Mucosa of stomach (tissue), 1 donor: ENCODE measurements around the gene DNM1L.
"Not testable (repeated sequence)": the region's sequence is repeated elsewhere in the genome, so short reads cannot be mapped to it uniquely, and the experiment has no call there.

Source experiments
- H3K27me3 ChIP-seq: one replicate; pipeline ENCODE4 v1.7.0; 2013; ENCODE audit warnings: mild to moderate bottlenecking, low read length; ENCODE audit not compliant: control insufficient read depth, insufficient read depth
- H3K36me3 ChIP-seq: one replicate; pipeline ENCODE4 v1.7.0; 2013; ENCODE audit warnings: low read length; ENCODE audit not compliant: control insufficient read depth, insufficient read depth
- H3K4me1 ChIP-seq: one replicate; pipeline ENCODE4 v1.7.0; 2013; ENCODE audit warnings: mild to moderate bottlenecking, low read length; ENCODE audit not compliant: control insufficient read depth, insufficient read depth
- H3K4me3 ChIP-seq: one replicate; pipeline ENCODE4 v1.7.0; 2013; ENCODE audit warnings: low read length
- H3K9ac ChIP-seq: one replicate; pipeline ENCODE4 v1.7.0; 2013; ENCODE audit warnings: mild to moderate bottlenecking, low read length, moderate library complexity
- H3K9me3 ChIP-seq: one replicate; pipeline ENCODE4 v1.7.0; 2013; ENCODE audit warnings: mild to moderate bottlenecking, low read length, moderate library complexity; ENCODE audit not compliant: control insufficient read depth
- donor health status: Pancreatic carcinoma.

The DNM1L gene

GRCh38 chr12:32671930-32672780 lies 6.9 kb upstream of the DNM1L start:
- Histone ChIP-seq H3K36me3 (no peaks in the 10 kb centered on the region), H3K9ac (no peak overlapping the region), H3K4me3 (no peak overlapping the region), H3K9me3 (no peaks in the 10 kb centered on the region), H3K27me3 (no peaks in the 10 kb centered on the region), H3K4me1 (no peaks in the 10 kb centered on the region)

DNA sequence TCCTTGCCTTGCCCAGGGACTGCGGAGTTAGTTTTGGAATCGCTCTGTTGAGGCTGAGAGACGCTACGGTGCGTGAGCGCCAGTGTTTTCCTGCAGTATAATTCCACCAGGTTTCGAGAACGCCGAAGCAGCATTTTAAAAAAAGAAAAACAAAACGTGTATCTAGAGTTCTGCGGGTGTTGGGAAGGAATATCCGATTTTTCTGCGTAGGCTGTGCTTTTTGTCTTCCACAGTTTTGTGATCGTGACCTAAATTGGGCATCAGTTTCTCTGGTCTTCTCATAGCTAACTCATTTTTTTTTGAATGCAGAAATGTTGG lies 778 bp downstream of the DNM1L start:
- no peaks in the 10 kb centered on the region for H3K9me3 ChIP-seq
- H3K27me3 ChIP-seq, result no peaks in the 10 kb centered on the region
- H3K36me3 ChIP-seq, result no peaks in the 10 kb centered on the region
- H3K4me1 ChIP-seq, result peaks cover 12% of the 10 kb centered on the region
- peak overlapping the region; percentile 44 for H3K4me3 ChIP-seq
- peak overlapping the region; percentile 88 for H3K9ac ChIP-seq

DNA sequence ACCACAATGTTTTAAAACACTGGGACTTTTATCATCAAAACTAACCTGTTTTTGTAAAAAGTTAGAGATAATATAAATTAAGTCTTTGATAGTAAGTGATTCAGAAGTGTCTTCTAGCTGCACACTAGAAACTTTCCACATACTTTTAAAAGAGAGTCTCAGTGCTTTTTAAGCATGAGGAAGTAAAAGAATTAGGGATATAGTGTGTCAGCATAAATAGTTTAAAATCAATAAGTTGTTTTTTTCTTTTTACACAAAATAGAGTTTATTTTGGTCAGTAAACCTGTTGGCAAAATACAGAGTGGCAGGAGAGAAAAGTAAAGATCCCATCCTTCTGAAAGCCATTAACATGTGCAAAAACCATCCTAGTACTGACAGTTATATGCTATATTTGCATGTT lies 1.7 kb downstream of the DNM1L start:
- Histone ChIP-seq H3K4me3 (no peak overlapping the region), H3K36me3 (no peaks in the 10 kb centered on the region), H3K9ac (no peak overlapping the region), H3K4me1 (peaks cover 12% of the 10 kb centered on the region), H3K9me3 (no peaks in the 10 kb centered on the region), H3K27me3 (no peaks in the 10 kb centered on the region)

DNA sequence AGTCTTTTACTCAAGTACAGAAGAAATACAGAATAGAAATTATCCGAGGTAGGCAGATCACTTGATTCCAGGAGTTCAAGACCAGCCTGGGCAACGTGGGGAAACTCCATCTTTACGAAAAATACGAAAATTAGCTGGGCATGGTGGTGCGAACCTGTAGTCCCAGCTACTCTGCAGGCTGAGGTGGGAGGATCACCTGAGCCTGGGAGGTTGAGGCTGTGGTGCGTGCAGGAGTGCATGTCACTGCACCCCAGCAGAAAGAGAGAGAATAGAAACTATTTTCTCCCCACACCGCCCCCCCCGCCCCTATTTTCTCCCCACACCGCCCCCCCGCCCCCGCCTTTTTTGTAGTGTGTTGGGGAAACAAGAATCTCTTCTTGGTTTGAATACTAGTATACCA lies 2.2 kb downstream of the DNM1L start:
- Histone ChIP-seq H3K9ac (no peak overlapping the region), H3K4me1 (peaks cover 12% of the 10 kb centered on the region), H3K36me3 (no peaks in the 10 kb centered on the region), H3K4me3 (no peak overlapping the region), H3K27me3 (no peaks in the 10 kb centered on the region), H3K9me3 (no peaks in the 10 kb centered on the region)

GRCh38 chr12:32686340-32686739 lies 7.2 kb downstream of the DNM1L start:
- Histone ChIP-seq H3K36me3 (no peaks in the 10 kb centered on the region), H3K4me3 (no peak overlapping the region), H3K9me3 (no peaks in the 10 kb centered on the region), H3K9ac (no peak overlapping the region), H3K4me1 (no peaks in the 10 kb centered on the region), H3K27me3 (no peaks in the 10 kb centered on the region)

GRCh38 chr12:32688786-32689185 lies 9.7 kb downstream of the DNM1L start:
- H3K27me3 ChIP-seq, result no peaks in the 10 kb centered on the region
- no peak overlapping the region for H3K4me3 ChIP-seq
- no peaks in the 10 kb centered on the region for H3K4me1 ChIP-seq
- no peaks in the 10 kb centered on the region for H3K36me3 ChIP-seq
- no peaks in the 10 kb centered on the region for H3K9me3 ChIP-seq
- H3K9ac ChIP-seq, result no peak overlapping the region

DNA sequence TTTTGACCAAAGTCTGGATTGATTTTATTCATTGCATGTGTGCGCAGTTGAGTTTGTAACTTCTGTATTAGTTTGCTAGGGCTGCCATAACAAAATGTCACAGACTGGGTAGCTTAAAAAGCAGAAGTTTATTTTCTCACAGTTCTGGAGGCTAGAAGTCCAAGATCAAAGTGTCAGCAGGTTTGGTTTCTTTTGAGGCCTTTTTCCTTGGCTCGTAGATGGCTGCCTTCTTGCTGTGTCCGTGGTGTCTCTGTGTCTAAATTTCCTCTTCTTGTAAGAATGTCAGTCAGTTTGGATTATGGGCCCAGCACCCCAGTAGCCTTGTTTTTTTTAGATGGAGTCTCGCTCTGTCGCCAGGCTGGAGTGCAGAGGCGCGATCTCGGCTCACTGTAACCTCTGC lies 11.8 kb downstream of the DNM1L start:
- H3K36me3 ChIP-seq, result no peaks in the 10 kb centered on the region
- H3K27me3 ChIP-seq, result no peaks in the 10 kb centered on the region
- H3K4me1 ChIP-seq, result no peaks in the 10 kb centered on the region
- no peak overlapping the region for H3K9ac ChIP-seq
- no peaks in the 10 kb centered on the region for H3K9me3 ChIP-seq
- no peak overlapping the region for H3K4me3 ChIP-seq

- H3K27me3 ChIP-seq, result no peaks in the 10 kb centered on the region
- peaks cover 4% of the 10 kb centered on the region for H3K4me1 ChIP-seq
- no peaks in the 10 kb centered on the region for H3K9me3 ChIP-seq
- no peak overlapping the region for H3K4me3 ChIP-seq
- H3K36me3 ChIP-seq, result no peaks in the 10 kb centered on the region
- no peak overlapping the region for H3K9ac ChIP-seq
Measured at GRCh38 chr12:32692358-32692757, 13.3 kb downstream of the DNM1L start.

GRCh38 chr12:32693036-32693435 lies 13.9 kb downstream of the DNM1L start:
- Histone ChIP-seq H3K27me3 (no peaks in the 10 kb centered on the region), H3K36me3 (no peaks in the 10 kb centered on the region), H3K9me3 (no peaks in the 10 kb centered on the region), H3K4me3 (no peak overlapping the region), H3K4me1 (peaks cover 10% of the 10 kb centered on the region), H3K9ac (no peak overlapping the region)

DNA sequence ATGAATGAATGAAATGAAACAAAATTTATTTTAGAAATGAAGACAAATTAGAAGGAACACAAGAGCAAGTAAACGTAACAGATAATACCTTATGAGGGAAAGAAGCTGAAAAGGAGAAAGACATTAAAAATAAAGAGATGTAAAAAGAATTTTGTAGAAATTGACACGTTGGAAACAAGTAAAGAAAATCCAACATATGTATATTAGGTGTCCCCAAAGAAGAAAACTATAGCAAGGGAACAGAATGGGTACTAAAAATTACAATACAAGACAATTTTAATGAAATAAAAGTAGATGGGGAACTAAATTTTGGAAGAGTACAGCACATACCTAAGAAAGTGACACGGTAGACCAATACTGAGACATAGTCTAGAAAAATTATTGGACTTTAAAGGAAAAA lies 16.7 kb downstream of the DNM1L start:
- Histone ChIP-seq H3K9me3 (no peaks in the 10 kb centered on the region), H3K4me3 (no peak overlapping the region), H3K4me1 (peaks cover 14% of the 10 kb centered on the region), H3K9ac (no peak overlapping the region), H3K36me3 (no peaks in the 10 kb centered on the region), H3K27me3 (no peaks in the 10 kb centered on the region)

DNA sequence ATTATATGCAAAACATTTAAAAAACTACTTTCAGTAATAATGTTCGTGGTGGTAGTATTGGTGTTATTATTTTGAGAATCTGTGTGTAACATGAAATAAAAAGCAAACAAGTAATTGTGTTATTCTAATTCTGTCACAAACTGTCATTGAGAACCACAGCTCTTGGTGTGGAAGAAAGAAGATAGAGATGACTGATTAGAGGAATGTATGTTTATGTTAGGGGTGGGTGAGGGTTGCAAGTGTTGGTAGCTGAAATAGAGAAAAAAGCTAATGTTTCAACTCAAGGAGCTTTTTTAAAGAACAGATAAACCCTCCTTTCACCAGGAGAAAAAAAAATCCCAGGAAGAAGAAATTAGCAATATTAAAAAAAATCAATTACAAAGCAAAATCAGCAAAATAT lies 18.3 kb downstream of the DNM1L start:
- Histone ChIP-seq H3K9me3 (no peaks in the 10 kb centered on the region), H3K9ac (no peak overlapping the region)

DNA sequence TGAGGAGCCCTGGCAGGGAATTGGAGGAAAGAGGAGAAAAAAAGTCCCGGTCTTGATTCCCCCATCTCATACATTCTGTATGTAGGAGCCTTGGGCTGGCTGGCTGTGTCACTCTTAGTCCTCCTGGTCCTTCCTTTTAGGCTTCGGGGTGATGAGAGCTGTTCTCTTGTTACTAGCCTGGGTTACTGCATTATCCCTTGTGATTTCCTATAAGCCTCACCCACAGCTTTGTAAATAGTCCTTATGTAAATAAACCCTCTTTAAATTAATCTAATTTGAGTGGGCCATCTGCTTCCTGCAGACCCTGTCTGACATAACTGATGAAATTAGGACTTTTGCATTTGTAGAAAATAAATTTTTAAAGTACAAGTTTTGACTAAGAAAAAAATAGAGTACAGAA lies 19.2 kb downstream of the DNM1L start:
- no peak overlapping the region for H3K4me3 ChIP-seq
- no peak overlapping the region for H3K9ac ChIP-seq
- peaks cover 14% of the 10 kb centered on the region for H3K4me1 ChIP-seq
- H3K27me3 ChIP-seq, result no peaks in the 10 kb centered on the region
- no peaks in the 10 kb centered on the region for H3K9me3 ChIP-seq
- no peaks in the 10 kb centered on the region for H3K36me3 ChIP-seq

More for the DNA sequence above, 18.3 kb downstream of the DNM1L start:
- Histone ChIP-seq H3K4me3 (no peak overlapping the region), H3K36me3 (no peaks in the 10 kb centered on the region), H3K27me3 (no peaks in the 10 kb centered on the region), H3K4me1 (peaks cover 14% of the 10 kb centered on the region)

DNA sequence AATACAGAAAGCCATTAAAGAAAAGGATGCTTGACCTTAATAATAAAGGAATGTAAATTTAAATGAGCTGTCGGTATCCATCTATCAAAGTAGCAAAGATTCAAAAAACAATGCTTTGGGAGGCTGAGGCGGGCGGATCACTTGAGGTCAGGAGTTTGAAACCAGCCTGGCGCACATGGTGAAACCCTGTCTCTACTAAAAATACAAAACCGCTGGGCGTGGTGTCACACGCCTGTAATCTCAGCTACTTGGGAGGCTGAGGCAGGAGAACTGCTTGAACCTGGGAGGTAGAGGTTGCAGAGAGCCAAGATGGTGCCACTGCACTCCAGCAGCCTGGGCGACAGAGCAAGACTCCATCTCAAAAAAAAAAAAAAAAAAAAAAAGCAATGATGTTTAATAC lies 20.3 kb downstream of the DNM1L start:
- peaks cover 14% of the 10 kb centered on the region for H3K4me1 ChIP-seq
- not testable (repeated sequence) for H3K9ac ChIP-seq, H3K27me3 ChIP-seq, H3K36me3 ChIP-seq, H3K4me3 ChIP-seq, H3K9me3 ChIP-seq
